Colon (tissue), 2 donors: ENCODE measurements around the gene MINDY4B.
"Not testable (repeated sequence)": the region's sequence is repeated elsewhere in the genome, so short reads cannot be mapped to it uniquely, and the experiment has no call there.

Experiments
- FAIRE-seq: peaks from 2 replicates; lab custom pipeline; 2012; peaks lifted over from hg19 to GRCh38; lab: Jason Lieb, UNC
- donor health status: control.
- donor health status: control.

MINDY4B gene

GRCh38 chr3:150898046-150898754 lies 7.0 kb downstream of the MINDY4B start:
- FAIRE-seq = no peak

- FAIRE-seq = no peak
Observed at GRCh38 chr3:150897592-150897991, 7.6 kb downstream of the MINDY4B start.

GRCh38 chr3:150890831-150891230 lies 14.4 kb downstream of the MINDY4B start:
- no peak for FAIRE-seq

- no peak for FAIRE-seq
Observed at GRCh38 chr3:150890295-150890694, 14.9 kb downstream of the MINDY4B start.

GRCh38 chr3:150889106-150889505 lies 16.1 kb downstream of the MINDY4B start:
- no peak for FAIRE-seq

GRCh38 chr3:150887031-150887430 lies 18.2 kb downstream of the MINDY4B start:
- FAIRE-seq = no peak

GRCh38 chr3:150885535-150885934 lies 19.7 kb downstream of the MINDY4B start:
- no peak for FAIRE-seq

GRCh38 chr3:150878996-150879575 lies 26.2 kb downstream of the MINDY4B start:
- no peak for FAIRE-seq

- FAIRE-seq = no peak
Observed at GRCh38 chr3:150878290-150878689, 26.9 kb downstream of the MINDY4B start.

GRCh38 chr3:150877303-150877702 lies 27.9 kb downstream of the MINDY4B start:
- no peak for FAIRE-seq

- FAIRE-seq = no peak
Observed at GRCh38 chr3:150876611-150877265, 28.5 kb downstream of the MINDY4B start.

GRCh38 chr3:150875548-150875947 lies 29.7 kb downstream of the MINDY4B start:
- FAIRE-seq = no peak

GRCh38 chr3:150874666-150875219 lies 30.5 kb downstream of the MINDY4B start:
- FAIRE-seq = no peak

- no peak for FAIRE-seq
Observed at GRCh38 chr3:150871192-150871591, 34.0 kb downstream of the MINDY4B start.

GRCh38 chr3:150870406-150870805 lies 34.8 kb downstream of the MINDY4B start:
- FAIRE-seq = no peak

GRCh38 chr3:150868282-150868681 lies 37.0 kb downstream of the MINDY4B start:
- FAIRE-seq = no peak

- FAIRE-seq = no peak
Observed at GRCh38 chr3:150867434-150867833, 37.8 kb downstream of the MINDY4B start.

GRCh38 chr3:150863921-150864320 lies 41.3 kb downstream of the MINDY4B start:
- not testable (repeated sequence) for FAIRE-seq

GRCh38 chr3:150861851-150862250 lies 43.4 kb downstream of the MINDY4B start:
- FAIRE-seq = no peak

GRCh38 chr3:150857936-150858335 lies 47.3 kb downstream of the MINDY4B start:
- FAIRE-seq = not testable (repeated sequence)

GRCh38 chr3:150850191-150850590 lies 55.0 kb downstream of the MINDY4B start:
- FAIRE-seq = no peak

GRCh38 chr3:150848864-150849263 lies 56.4 kb downstream of the MINDY4B start:
- FAIRE-seq = no peak

GRCh38 chr3:150847433-150847832 lies 57.8 kb downstream of the MINDY4B start:
- FAIRE-seq = no peak
